HG02884 (cell line): ENCODE data around the gene BCL2L13.

Experiments used
- ATAC-seq: cut with Tn5 transposase; IDR thresholded peaks from one replicate; pipeline ENCODE4 v1.9.1; 2021; ENCODE audit warnings: mild to moderate bottlenecking, moderate library complexity; ENCODE audit not compliant: unreplicated experiment

The BCL2L13 gene

GRCh38 chr22:17726006-17726927, 87.7 kb downstream of the BCL2L13 start:
- no peak for ATAC-seq

DNA sequence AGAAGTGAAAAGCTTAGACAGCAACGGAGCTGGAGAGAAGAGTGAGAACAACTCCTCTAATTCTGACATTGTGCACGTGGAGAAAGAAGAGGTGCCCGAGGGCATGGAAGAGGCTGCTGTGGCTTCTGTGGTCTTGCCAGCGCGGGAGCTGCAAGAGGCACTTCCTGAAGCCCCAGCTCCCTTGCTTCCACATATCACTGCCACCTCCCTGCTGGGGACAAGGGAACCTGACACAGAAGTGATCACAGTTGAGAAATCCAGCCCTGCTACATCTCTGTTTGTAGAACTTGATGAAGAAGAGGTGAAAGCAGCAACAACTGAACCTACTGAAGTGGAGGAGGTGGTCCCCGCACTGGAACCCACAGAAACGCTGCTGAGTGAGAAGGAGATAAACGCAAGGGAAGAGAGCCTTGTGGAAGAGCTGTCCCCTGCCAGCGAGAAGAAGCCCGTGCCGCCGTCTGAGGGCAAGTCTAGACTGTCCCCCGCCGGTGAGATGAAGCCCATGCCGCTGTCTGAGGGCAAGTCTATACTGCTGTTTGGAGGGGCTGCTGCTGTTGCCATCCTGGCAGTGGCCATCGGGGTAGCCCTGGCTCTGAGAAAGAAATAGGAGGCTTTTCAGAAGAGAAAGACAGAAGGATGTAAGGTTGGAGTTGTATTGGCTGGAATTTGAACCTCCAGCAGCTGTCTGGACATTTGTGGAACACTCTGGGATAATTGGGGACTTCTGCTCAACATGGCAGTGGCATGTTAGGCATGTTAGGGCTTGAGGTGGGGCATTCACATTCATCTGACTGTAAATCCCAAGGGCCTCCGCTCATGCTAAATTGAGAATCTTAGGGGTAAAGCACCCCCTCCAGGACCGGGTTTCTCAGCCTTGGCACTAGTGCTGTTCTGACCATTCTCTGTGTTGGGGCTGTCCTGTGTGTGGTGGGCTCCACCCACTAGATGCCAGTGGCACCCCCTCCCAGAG, 88.7 kb downstream of the BCL2L13 start:
- ATAC-seq: no peak

- no peak for ATAC-seq
These were observed 90.2 kb downstream of the BCL2L13 start for GRCh38 chr22:17728786-17729185.

DNA sequence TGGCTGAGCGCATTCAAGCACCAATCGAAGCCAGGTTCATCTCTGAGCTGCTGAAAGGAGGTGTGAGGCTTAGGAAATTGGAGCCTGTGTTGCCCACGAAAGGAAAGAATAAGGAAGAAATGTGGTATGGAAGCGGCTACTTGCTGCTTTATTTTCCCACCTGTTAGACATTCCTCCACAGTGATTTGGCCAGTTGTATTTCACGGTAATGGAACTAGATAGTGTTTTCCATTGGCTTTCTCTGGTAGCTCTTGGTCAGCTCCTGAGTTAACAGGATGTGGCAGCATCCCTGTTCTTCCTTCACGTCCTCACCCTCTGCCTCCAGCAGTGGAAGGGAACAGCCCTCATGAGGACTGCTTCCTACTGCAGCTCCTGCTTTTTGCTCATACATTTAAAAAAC, 91.0 kb downstream of the BCL2L13 start:
- ATAC-seq: no peak

GRCh38 chr22:17732251-17732854, 93.8 kb downstream of the BCL2L13 start:
- no peak for ATAC-seq

DNA sequence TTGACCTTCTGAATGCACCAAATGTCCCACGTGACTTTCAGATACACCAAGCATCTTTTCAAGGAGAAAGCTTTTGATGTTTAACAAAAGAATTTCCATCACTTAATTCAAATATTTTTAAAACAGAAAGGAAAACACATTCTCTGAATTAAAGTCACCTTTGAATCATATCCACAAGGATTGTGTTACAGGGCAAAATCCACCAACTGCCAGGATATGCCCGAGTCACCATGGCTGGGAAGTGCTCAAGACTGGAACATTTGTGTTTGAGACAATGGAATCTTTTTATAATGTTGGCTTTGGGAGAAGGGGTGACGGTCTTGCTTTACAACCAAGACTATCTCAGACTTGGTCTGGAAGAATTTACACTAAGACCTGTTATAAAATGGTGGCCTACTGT, 94.9 kb downstream of the BCL2L13 start:
- no peak for ATAC-seq

DNA sequence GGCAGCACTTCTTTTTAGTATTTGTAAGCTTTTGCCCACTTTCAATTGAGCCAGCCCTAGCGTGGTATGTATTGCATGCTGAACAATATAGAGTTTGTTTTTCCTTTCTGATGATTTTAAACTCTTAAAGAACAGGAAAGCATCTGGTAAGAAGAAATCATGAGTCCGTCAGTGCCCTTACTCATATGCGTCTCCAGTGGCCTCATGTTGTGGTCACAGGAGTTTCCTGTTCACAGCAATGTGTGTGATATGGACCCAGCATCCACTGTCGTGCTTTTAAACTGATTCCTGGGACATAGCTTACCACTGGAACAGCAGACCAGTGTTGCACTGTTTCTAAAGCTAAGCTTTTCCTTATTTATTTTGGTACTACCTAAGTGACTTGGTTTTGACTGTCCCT, 95.6 kb downstream of the BCL2L13 start:
- no peak for ATAC-seq

DNA sequence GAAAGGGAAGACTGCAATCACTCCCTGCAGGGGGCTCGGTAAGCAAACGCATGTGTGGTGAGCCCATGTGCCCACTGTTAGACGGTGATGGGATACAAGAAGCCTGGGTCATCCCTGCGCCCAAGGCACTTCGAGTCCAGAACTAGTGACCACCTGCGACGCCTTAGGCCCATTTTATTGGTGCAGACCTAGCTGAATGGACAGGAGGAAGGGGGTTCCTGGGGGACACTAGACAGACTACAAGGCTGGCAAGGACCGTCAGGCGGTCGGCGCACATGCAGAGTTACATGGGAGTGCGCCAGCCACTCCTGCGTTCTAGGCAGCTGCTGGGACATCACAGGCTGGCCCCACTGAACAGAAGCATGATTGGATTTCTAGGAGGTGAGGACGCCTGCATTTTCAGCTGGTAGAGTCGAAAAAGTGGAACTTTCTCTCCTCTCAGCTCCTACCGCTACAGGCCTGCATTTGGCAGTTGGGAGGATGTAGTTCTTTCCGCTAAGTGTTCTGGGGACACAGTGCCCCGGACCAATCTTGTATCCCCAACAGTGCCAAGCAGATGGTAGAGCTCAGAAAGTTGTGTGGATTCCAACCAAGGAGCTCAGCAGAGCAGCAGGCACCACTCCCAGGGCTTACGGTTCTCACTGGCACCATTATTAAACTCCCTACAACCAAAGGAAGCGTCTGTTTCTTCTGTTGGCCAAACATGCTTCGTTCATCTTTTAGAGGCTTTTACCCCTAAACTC, 100.0 kb downstream of the BCL2L13 start:
- ATAC-seq: no peak

- ATAC-seq: no peak
These were observed 100.8 kb downstream of the BCL2L13 start for GRCh38 chr22:17739196-17739975.

GRCh38 chr22:17741866-17742526, 103.4 kb downstream of the BCL2L13 start:
- no peak for ATAC-seq

DNA sequence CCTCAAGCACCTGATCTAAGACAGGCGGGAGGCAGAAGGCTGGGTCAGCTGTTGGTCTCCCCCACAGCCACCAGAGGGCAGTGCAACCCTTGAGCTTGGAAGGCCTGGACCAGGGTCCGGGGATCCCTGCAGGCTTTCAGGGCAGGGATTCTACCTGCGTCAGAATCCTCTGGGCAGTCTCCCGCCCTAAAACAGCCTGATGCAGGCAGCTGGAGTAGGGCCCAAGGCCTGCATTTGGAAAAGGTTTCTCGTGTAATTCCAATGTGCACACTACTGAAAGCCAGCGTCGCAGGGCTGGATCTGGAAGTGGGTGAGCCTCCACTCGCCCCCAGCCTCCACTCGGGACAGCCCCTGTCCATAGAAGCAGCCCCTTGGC, 104.0 kb downstream of the BCL2L13 start:
- ATAC-seq: no peak

DNA sequence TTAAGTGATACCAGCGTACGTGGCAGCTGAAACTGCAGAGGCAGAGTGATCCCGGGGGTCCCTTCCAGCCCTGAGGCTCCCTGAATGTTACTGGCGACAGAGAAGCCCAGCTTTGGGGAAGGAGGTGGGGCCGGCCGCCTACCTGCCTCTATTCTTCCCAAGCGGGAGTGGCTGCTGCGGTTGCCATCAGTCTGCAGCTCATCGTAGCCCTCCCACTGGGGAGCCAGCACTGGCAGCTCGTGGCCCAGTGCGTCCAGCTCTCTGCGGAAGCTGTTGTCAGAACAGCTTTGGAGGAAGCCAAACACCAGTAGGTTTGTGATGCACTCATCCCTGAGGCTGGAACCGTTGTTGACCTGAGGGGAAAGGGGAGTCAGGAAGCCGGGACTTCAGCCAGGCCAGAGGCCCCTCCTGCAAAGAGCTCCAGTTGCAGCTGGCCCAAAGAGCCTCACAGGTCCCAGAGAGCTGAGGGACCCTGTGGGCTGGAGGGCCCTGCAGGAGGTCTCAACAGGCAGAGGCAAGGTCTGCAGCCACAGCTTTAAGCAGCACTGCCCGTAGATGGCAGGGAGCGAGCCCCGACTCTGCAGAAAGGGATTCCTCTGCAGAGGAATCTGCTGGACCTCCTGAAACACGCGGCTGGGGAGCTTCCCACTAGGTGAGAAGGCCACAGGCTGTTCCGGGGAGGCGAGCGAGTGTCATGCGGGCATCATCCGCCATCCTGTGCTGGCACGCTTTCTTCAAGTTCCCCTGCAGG, 105.3 kb downstream of the BCL2L13 start:
- ATAC-seq: no peak

DNA sequence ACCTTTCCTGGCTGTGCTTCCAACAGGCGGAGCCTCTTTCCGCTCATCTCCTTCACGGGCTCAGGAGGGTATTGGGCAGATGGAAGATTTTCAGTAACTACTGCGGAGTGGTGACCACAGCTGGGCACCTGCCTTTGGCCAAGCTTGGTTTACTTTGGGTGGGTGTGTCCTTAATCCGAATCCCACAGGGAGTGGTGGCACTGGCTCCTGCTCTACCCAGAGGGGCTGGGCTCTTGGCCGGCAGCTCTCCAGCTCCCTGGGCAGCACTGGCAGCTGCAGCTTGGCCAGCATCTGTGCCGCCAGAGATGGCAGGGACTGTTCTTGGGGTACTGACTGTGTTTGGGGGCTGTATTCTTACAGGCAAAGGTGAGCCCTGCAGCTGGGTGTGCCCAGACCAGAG, 105.9 kb downstream of the BCL2L13 start:
- ATAC-seq: no peak

GRCh38 chr22:17746916-17747315, 108.4 kb downstream of the BCL2L13 start:
- no peak for ATAC-seq

GRCh38 chr22:17748555-17749353, 110.2 kb downstream of the BCL2L13 start:
- no peak for ATAC-seq

- ATAC-seq: no peak
These were observed 111.2 kb downstream of the BCL2L13 start for GRCh38 chr22:17749605-17750395.

- no peak for ATAC-seq
These were observed 113.0 kb downstream of the BCL2L13 start for GRCh38 chr22:17751596-17751995.
